SU-DHL-6 (cell line): ENCODE measurements around the gene EXOC4.

ENCODE experiments used
- EZH2phosphoT487 ChIP-seq: fragments of 200-600 bp; sonication (generic), shearing (Covaris generic); conservative IDR thresholded peaks from 2 replicates; pipeline ENCODE4 v1.6.1; 2018; ENCODE audit warnings: mild to moderate bottlenecking, antibody characterized with exemption, low read length, moderate library complexity, mixed read lengths
- TF ChIP-seq, protein P1 (sequence below): fragments of 200-600 bp; sonication (generic); IDR thresholded peaks from one replicate; pipeline ENCODE4 v1.5.1; 2017; ENCODE audit warnings: antibody characterized with exemption, mild to moderate bottlenecking, low read length, moderate library complexity; ENCODE audit not compliant: insufficient read depth, poor library complexity, severe bottlenecking

DNA sequence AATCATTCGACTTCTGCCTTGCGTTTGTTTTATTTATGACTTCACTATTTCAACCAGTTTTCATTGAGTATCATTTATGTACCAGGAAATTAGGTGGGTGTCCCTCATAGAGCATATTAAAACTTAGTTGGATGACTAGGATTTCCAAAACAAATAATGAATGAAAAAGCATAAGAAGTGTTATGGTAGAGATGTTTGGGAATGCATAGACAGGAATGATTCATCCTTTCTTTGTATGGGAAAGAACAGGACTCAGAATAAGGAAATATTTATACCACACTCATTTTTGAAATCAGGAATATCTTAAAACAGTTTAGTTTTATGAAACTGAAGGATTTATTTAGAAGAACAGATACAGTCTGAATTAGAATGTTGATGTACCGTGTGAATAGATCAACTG lies 315.7 kb downstream of the EXOC4 start:
- TF ChIP-seq, protein P1, sequence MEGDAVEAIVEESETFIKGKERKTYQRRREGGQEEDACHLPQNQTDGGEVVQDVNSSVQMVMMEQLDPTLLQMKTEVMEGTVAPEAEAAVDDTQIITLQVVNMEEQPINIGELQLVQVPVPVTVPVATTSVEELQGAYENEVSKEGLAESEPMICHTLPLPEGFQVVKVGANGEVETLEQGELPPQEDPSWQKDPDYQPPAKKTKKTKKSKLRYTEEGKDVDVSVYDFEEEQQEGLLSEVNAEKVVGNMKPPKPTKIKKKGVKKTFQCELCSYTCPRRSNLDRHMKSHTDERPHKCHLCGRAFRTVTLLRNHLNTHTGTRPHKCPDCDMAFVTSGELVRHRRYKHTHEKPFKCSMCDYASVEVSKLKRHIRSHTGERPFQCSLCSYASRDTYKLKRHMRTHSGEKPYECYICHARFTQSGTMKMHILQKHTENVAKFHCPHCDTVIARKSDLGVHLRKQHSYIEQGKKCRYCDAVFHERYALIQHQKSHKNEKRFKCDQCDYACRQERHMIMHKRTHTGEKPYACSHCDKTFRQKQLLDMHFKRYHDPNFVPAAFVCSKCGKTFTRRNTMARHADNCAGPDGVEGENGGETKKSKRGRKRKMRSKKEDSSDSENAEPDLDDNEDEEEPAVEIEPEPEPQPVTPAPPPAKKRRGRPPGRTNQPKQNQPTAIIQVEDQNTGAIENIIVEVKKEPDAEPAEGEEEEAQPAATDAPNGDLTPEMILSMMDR = no peak
- TF ChIP-seq EZH2phosphoT487 = no peak
